NCI-H69 (cell line): ENCODE measurements around the gene PTPN14.

Experiments used
- DNase-seq: peaks from one replicate; lab custom pipeline; 2025; lab: John Stamatoyannopoulos, UW

Gene PTPN14

GRCh38 chr1:214306269-214306668 is 245.1 kb downstream of the PTPN14 start:
- DNase-seq = no peak

DNA sequence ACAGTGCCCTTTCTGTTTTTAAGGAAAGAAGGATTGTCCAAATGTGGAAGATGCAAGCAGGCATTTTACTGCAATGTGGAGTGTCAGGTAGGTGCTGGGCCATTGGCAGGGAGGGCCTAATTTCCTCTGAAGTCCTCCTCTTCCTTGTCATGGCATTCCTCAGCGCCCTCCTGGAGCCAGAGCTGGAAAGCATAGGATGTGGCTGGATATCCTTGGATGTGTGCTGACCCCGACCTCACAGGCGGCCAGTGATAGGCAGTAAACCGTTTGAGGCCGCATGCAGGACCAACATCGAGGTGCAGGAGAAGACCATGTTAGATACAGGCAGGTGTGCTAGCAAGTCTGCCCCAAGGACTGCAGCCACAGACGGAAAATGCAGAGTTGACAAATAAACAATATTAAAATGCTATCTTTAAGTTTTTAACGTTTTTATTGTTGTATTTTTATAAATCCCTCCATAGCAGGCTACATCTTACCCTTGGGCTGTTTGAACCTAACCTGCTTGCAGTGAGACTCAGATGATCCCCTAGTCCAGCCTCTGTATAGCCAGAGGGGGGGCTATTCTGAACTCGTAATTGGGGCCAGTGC is 246.1 kb downstream of the PTPN14 start:
- no peak for DNase-seq

DNA sequence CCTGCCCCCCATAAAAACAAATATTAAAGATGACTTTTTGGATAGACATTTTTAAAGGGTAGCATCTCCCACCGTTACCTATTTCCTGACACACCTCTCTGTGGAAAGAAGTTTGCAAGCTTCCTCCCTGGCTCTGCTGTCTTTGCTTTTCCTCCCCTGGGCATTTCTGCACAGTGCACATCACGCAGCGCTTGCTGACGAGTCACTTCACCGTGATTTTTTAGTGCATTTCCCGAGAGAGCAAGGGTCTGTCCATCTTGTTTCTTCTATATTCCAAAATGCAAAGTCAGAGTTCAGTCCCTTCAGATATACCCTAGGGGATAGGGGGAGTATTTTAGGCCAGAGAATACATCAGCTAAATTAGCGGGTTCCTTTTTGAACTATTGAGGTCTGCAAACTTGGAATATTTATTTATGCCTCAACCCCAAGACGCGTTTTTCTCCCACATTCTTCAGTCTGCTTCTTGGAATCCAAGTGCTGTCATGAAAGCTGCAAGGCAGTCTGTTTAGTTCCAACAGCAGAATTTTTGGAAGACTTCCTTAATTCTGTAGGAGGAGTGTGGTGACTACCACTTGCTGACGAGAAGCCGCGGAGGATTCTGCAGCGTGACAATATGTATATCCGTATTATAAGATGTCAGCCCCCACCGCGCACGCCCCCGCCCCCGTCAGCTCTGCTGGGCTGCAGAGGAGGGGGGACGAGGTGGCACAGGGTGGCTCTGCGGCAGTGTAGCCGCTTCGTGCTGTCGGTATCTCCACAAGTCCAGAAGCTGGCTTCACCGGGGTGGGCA is 248.1 kb downstream of the PTPN14 start:
- no peak for DNase-seq

GRCh38 chr1:214301526-214301925 is 249.9 kb downstream of the PTPN14 start:
- DNase-seq = no peak

DNA sequence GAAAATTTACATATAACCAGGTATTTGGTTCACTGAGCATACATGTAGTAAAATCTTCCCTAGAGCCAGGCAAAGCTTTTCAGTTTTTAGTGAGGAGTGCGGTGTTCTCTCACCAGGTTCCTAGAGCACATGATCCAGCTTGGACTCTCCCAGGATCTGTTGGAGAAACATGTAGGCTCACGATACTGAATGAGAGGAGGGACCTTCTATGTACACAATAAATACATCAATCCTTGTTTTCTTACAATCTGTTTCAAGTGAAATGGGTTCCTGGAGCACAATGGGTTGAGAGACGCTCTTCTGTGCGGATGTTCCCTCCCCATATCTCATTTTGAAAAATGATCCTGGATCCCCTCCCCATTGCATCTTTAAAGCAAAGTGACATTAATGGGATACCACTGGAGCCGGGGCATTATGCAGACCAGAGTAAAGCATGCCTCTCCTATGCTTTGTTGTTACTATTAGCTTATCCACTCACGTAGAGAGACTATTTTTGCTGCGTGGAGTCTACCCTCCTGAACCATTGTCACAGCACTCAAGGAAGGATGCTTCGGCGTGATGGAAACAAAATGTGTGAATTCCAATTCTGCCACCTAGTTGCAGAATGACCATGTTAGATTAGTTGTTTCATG is 251.1 kb downstream of the PTPN14 start:
- no peak for DNase-seq
